K562 (cell line): ENCODE data around the gene NAT9. TPM values are rescaled to one million over a fixed set of nuclear protein-coding genes. Genes with fewer than 3 reads are reported as not detected.

Experiments used
- ATAC-seq: fragments of 200-7000 bp; cut with Tn5 transposase; 3 replicates; pipeline ENCODE4 v1.9.1; 2020; ENCODE audit warnings: moderate library complexity
- BruUV-seq: library from RNA; stranded (reverse); fragments of 400-500 nt; replicated peaks from 2 replicates; lab custom pipeline; 2021; lab: Mats Ljungman, UMichigan
- CTCF ChIA-PET: fragments of 300-600 bp; formaldehyde crosslinking; extraction: SDS; loops from one replicate; lab custom pipeline; 2021; ENCODE audit warnings: low intra/inter-chr PET ratio; lab: Yijun Ruan, JAX
- POLR2A ChIA-PET: fragments of 300-600, 350-650 bp; sonication (Branson Sonifier 250); formaldehyde crosslinking; extraction: SDS; loops from one replicate; lab custom pipeline; 2021; ENCODE audit warnings: antibody characterized with exemption, inconsistent platforms; lab: Yijun Ruan, JAX
- DNase-seq, 4 experiments: peaks; one replicate each; pipeline versions ENCODE4 v3.0.0 to v3.0.0-alpha.2; 2011 to 2018; ENCODE audit warnings: low spot score in 3 of 4, mixed read lengths in 3 of 4; ENCODE audit errors: extremely low read depth in 1 of 4
- FAIRE-seq: peaks from 2 replicates; lab custom pipeline; 2011; peaks lifted over from hg19 to GRCh38; lab: Jason Lieb, UNC
- H2AFZ ChIP-seq: 2 replicates; pipeline ENCODE4 v1.6.0; 2011; ENCODE audit warnings: low read depth, low read length, control low read depth, inconsistent platforms
- H3K27ac ChIP-seq: fragments of 200-600 bp; 3 replicates; pipeline ENCODE4 v1.8.0; 2011; ENCODE audit warnings: low read depth, mild to moderate bottlenecking, control low read depth, inconsistent platforms, low read length, moderate library complexity, mixed read lengths; ENCODE audit errors: extremely low read depth
- H3K27me3 ChIP-seq, 2 experiments: fragments of 300-600 bp in 1 of 2; 2 replicates in 1 of 2; 3 replicates in 1 of 2; pipeline versions ENCODE4 v1.6.0 to v1.8.0; 2011; ENCODE audit warnings: inconsistent platforms in 2 of 2, low read length in 2 of 2, mild to moderate bottlenecking in 1 of 2, mixed read lengths in 1 of 2, moderate library complexity in 1 of 2; ENCODE audit not compliant: control insufficient read depth in 2 of 2, insufficient read depth in 2 of 2
- H3K36me3 ChIP-seq: fragments of 300-600 bp; 3 replicates; pipeline ENCODE4 v1.8.0; 2011; ENCODE audit warnings: mild to moderate bottlenecking, low read length, inconsistent platforms; ENCODE audit not compliant: control insufficient read depth, insufficient read depth
- H3K4me1 ChIP-seq, 2 experiments: fragments of 200-600 bp in 1 of 2; replicated peaks in 1 of 2; 2 replicates in 1 of 2; 3 replicates in 1 of 2; pipeline versions ENCODE4 v1.5.1 to v1.8.0; 2011; ENCODE audit warnings: inconsistent platforms in 2 of 2, low read length in 2 of 2, mild to moderate bottlenecking in 1 of 2, mixed read lengths in 1 of 2, moderate library complexity in 1 of 2; ENCODE audit not compliant: control insufficient read depth in 2 of 2, insufficient read depth in 2 of 2
- H3K4me2 ChIP-seq: 2 replicates; pipeline ENCODE4 v1.6.1; 2011; ENCODE audit warnings: low read length, control low read depth, inconsistent platforms, mixed read lengths; ENCODE audit not compliant: insufficient read depth
- H3K4me3 ChIP-seq: fragments of 200-600 bp; sonication (generic), shearing (Covaris generic); 2 replicates; pipeline ENCODE4 v1.5.1; 2016; ENCODE audit warnings: control low read depth, inconsistent platforms
- H3K79me2 ChIP-seq: fragments of 200-600 bp; 3 replicates; pipeline ENCODE4 v1.8.0; 2011; ENCODE audit warnings: low read length, inconsistent platforms; ENCODE audit not compliant: control insufficient read depth, insufficient read depth
- H3K9ac ChIP-seq, 2 experiments: 2 replicates each; pipeline versions ENCODE4 v1.6.0 to v1.6.1; 2011; ENCODE audit warnings: low read depth in 2 of 2, low read length in 2 of 2, control low read depth in 1 of 2, inconsistent platforms in 1 of 2, mild to moderate bottlenecking in 1 of 2, mixed read lengths in 1 of 2; ENCODE audit not compliant: insufficient read depth in 1 of 2
- H3K9me1 ChIP-seq: one replicate; pipeline ENCODE4 v1.6.0; 2011; ENCODE audit warnings: inconsistent platforms, mild to moderate bottlenecking, low read length, moderate library complexity; ENCODE audit not compliant: control insufficient read depth, insufficient read depth
- H3K9me3 ChIP-seq: replicated peaks from 2 replicates; pipeline ENCODE4 v1.5.1; 2011; ENCODE audit warnings: low read depth, low read length, inconsistent platforms; ENCODE audit not compliant: control insufficient read depth, insufficient read depth
- H4K20me1 ChIP-seq: replicated peaks from 2 replicates; pipeline ENCODE4 v1.6.1; 2011; ENCODE audit warnings: low read length, inconsistent platforms, mixed read lengths; ENCODE audit not compliant: control insufficient read depth, insufficient read depth
- DMBX1 ChIP-seq: fragments of 250-450 bp; sonication (Bioruptor Pico); IDR thresholded peaks from 2 replicates; pipeline ENCODE4 v1.8.0; 2022; ENCODE audit warnings: inconsistent platforms, mild to moderate bottlenecking, moderate library complexity, borderline replicate concordance
- MITF ChIP-seq: IDR thresholded peaks from 2 replicates; pipeline ENCODE4 v1.6.1; 2014; ENCODE audit warnings: antibody characterized with exemption
- TFE3 ChIP-seq: fragments of 450-650 bp; formaldehyde crosslinking; IDR thresholded peaks from 2 replicates; pipeline ENCODE4 v1.4.0; 2020; ENCODE audit warnings: mild to moderate bottlenecking, mixed read lengths
- UBTF ChIP-seq, 2 experiments: IDR thresholded peaks; 2 replicates each; pipeline ENCODE4 v1.6.1; 2012; ENCODE audit warnings: improper control_type of control experiment in 2 of 2, low read depth in 2 of 2, low read length in 2 of 2, borderline replicate concordance in 1 of 2
- WGBS: fragments of 100-300 bp; shearing (Covaris generic); methylation state at CpG from one replicate; pipeline ENCODE4 v1.1.6; 2016; ENCODE audit warnings: low coverage, mixed read lengths; ENCODE audit not compliant: insufficient coverage; ENCODE audit errors: missing lambda C conversion rate; 5-methylcytosine and 5-hydroxymethylcytosine counted together
- in situ Hi-C: fragments of 300-500 bp; cut with MboI; formaldehyde crosslinking; loops from 4 replicates; pipeline ENCODE4 v1.15.0; 2018; ENCODE audit warnings: inconsistent platforms, mixed read lengths
- intact Hi-C: fragments of 100-400 bp; cut with micrococcal nuclease; formaldehyde crosslinking; loops from 2 replicates; pipeline ENCODE4 v1.14.2; 2022
- polyA plus RNA-seq, 8 experiments: library from polyadenylated mRNA; depleted of rRNA in 4 of 8; stranded (reverse) in 5 of 8; unstranded in 3 of 8; fragments of >200 nt; fragmentation: Nextera tagmentation in 2 of 8; fragmentation: Illumina TruSeq in 1 of 8; extraction: Ambion mirVana in 2 of 8; extraction: Trizol in 1 of 8; gene quantifications; 2 replicates each; pipeline versions ENCODE4 v1.2.1 to v1.2.3, GENCODE V29; 2011 to 2014; ENCODE audit warnings: inconsistent platforms in 1 of 8, missing spikeins in 1 of 8
- total RNA-seq, 7 experiments: library from RNA; depleted of rRNA in 6 of 7; stranded (reverse); fragments of >200 nt in 6 of 7; fragmentation: Illumina TruSeq in 2 of 7; extraction: Trizol in 2 of 7; gene quantifications; 2 replicates each; pipeline versions ENCODE4 v1.2.1 to v1.2.3, GENCODE V29; 2011 to 2021; ENCODE audit warnings: low replicate concordance in 1 of 7

NAT9 gene
- total and polyA plus RNA-seq, 9 of the 15 experiments (the other 6 are each of a cell fraction or from before 2014, with no cell fraction given) = 4.2 to 63.6 (median 40.8) TPM

GRCh38 chr17:74746376-74746775 lies 29.8 kb downstream of the NAT9 start:
- H3K79me2 ChIP-seq = peaks cover 28% of the 10 kb centered on the region
- no peak overlapping the region for H3K4me2 ChIP-seq
- peaks cover 3% of the 10 kb centered on the region; the same call in 1 of the 3 replicates for H3K36me3 ChIP-seq
- peaks cover 9% of the 10 kb centered on the region; the same call in 1 of the 2 replicates for H4K20me1 ChIP-seq
- in situ Hi-C loops (no loop called here), intact Hi-C loops (loop anchor here (5.0 kb wide), 1 partner anchor 121 kb away; no protein-coding TSS in a partner anchor)
- ATAC-seq (no peak), FAIRE-seq (no peak), DNase-seq (no peak)
- no peaks in the 10 kb centered on the region for H3K9me3 ChIP-seq
- H3K27me3 ChIP-seq = peaks cover 3 to 15% of the 10 kb centered on the region in 2 experiments; a peak in 3 of 5 replicates
- no TSS peak for BruUV-seq
- H2AFZ ChIP-seq = peak overlapping the region; percentile 35
- H3K9ac ChIP-seq = peak overlapping the region; percentile 1; a peak in 1 of 4 replicates
- ChIA-PET POLR2A (interaction anchor here (0.5 to 2.4 kb wide), 7 partner anchors 9 to 215 kb away, joined by 3 to 5 read pairs (median 4); no protein-coding TSS in a partner anchor), CTCF (interaction anchor here (3.9 kb wide), 1 partner anchor 24 kb away, joined by 41 read pairs; no protein-coding TSS in a partner anchor)
- no peak overlapping the region for H3K4me3 ChIP-seq
- H3K4me1 ChIP-seq = peaks cover 37 to 61% of the 10 kb centered on the region in 2 experiments
- 82% methylated on average over 5 of the region's 5 CpGs for WGBS
- H3K9me1 ChIP-seq = no peaks in the 10 kb centered on the region
- TF ChIP-seq MITF = no peak
- no peak for TF ChIP-seq TFE3 (CRISPR knock-in tag)
- no peak for TF ChIP-seq DMBX1
- TF ChIP-seq UBTF (IDR thresholded peaks at IDR 0.05; ENCODE audit: borderline replicate concordance in 1 of 2, low read depth in 2 of 2, low read length in 2 of 2) = no peak
- H3K27ac ChIP-seq = peak overlapping the region; percentile 53; the same call in 2 of the 3 replicates
